Measurements from ENCODE around the gene MGAT1. TPM values are rescaled to one million over a fixed set of nuclear protein-coding genes. Genes with fewer than 3 reads are reported as not detected.

The MGAT1 gene
- total RNA-seq, 2 donors from 2014 or later: 96.2 to 98.8 TPM

DNA sequence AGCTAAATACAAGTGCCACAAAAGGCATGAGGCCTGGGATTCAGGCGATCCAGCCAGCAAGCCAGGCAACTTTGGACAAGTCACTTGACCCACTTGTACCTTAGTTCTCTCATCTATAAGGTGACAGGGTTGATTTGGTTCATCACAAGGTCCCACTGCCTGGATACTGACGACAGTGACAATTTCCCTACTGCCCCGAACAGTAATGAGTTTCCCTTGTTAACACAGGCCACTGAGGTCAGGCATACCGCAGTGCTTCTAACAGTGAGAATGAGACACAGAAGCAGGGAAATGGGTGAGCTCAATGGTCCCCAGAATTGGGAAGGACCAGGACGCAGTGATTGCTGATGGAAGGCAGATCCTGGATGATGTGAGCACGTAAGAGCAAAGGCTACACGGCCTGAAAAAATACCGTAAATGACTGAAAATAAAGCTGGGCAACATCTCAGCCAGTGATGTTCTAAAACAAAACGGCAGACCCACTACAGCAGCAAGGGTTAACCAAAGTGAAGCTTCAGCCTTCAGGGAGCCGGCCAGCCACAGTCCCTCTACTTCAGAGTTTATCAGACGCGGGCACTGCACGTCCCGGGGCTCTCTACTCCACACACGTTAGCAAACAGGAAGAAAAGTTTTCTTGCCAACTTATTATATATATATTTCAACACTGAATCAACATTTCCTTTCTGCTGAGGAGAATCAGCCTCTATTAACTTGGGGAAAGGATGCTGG, 846 bp downstream of the MGAT1 start:
- no peak for TF ChIP-seq POLR2A (IDR thresholded peaks at IDR 0.05)
- WGBS, 2 donors: 5 to 9% methylated on average over 15 of the region's 15 CpGs
- ATAC-seq (peak; percentile 28), DNase-seq (no peak)
- no peaks in the 10 kb centered on the region for H3K9me3 ChIP-seq
- peak overlapping the region; percentile 79 to 93 for H3K4me3 ChIP-seq
- no peaks in the 10 kb centered on the region for H3K27me3 ChIP-seq
- intact Hi-C loops (cut with DNase I): no loop called here
- H3K27ac ChIP-seq: peak overlapping the region; percentile 96 to 99 (median 98)
- peaks cover 80% of the 10 kb centered on the region for H3K4me1 ChIP-seq
- no peaks in the 10 kb centered on the region for H3K36me3 ChIP-seq (replicated peaks in 1 of 2; ENCODE audit: insufficient read depth in 1 of 2, low read depth in 2 of 2)

DNA sequence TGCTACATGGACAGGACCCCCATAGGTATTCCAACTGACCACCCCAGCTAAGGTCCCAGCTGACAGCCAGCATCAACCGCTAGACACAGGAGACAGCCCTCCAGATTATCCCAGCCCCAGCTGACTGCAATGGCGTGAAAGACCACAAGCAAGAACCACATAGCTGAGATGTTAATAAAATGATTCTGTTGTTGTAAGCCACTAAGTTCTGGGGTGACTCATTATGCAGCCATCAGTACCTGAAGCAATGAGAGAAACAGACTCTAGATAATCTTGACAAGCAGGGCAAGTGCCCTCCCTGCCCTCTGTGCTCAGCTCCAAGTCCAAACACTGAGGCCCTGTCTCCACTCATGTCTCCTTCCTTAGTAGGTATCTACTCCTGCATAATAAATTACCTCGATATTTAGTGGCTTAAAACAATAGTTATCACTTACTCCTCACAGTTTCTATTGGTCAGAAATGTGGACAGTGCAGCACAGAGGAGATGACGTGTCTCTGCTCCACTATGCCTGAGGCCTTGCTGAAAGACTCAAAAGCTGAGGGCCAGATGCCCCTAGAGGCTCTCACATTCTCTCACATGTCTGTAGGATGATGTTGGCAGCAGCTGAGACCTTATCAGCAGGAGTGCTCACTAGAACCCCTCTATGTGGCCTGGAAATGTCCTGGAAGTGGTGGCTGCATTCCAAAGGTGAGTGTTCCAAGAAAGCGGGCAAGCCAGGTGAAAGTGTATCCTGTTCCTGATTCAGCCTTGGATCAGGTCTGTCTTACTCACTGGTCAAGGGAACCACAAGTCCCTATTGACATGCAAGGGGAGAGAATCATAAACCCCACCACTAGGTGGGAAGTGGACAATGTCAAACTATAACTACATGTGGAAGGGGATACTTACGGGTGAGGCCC, 2.5 kb downstream of the MGAT1 start:
- no peaks in the 10 kb centered on the region for H3K36me3 ChIP-seq (replicated peaks in 1 of 2; ENCODE audit: insufficient read depth in 1 of 2, low read depth in 2 of 2)
- DNase-seq: no peak
- H3K27me3 ChIP-seq: no peaks in the 10 kb centered on the region
- no peak overlapping the region for H3K4me3 ChIP-seq
- peak overlapping the region in 3 of 4 donors; percentile 27 to 99 (median 99) for H3K27ac ChIP-seq
- WGBS, 2 donors: 47 to 48% methylated on average over 6 of the region's 6 CpGs
- ATAC-seq: no peak
- intact Hi-C loops (cut with DNase I): loop anchor here (10.0 kb wide), 1 partner anchor 355 kb away; no protein-coding TSS in a partner anchor
- H3K9me3 ChIP-seq: no peaks in the 10 kb centered on the region
- H3K4me1 ChIP-seq: peaks cover 83% of the 10 kb centered on the region
- TF ChIP-seq POLR2A (IDR thresholded peaks at IDR 0.05): peak in 1 of 3 donors; percentile 8
- TF ChIP-seq, protein P1, sequence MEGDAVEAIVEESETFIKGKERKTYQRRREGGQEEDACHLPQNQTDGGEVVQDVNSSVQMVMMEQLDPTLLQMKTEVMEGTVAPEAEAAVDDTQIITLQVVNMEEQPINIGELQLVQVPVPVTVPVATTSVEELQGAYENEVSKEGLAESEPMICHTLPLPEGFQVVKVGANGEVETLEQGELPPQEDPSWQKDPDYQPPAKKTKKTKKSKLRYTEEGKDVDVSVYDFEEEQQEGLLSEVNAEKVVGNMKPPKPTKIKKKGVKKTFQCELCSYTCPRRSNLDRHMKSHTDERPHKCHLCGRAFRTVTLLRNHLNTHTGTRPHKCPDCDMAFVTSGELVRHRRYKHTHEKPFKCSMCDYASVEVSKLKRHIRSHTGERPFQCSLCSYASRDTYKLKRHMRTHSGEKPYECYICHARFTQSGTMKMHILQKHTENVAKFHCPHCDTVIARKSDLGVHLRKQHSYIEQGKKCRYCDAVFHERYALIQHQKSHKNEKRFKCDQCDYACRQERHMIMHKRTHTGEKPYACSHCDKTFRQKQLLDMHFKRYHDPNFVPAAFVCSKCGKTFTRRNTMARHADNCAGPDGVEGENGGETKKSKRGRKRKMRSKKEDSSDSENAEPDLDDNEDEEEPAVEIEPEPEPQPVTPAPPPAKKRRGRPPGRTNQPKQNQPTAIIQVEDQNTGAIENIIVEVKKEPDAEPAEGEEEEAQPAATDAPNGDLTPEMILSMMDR (IDR thresholded peaks at IDR 0.05): peak in 2 of 7 experiments; percentile 11 to 13

DNA sequence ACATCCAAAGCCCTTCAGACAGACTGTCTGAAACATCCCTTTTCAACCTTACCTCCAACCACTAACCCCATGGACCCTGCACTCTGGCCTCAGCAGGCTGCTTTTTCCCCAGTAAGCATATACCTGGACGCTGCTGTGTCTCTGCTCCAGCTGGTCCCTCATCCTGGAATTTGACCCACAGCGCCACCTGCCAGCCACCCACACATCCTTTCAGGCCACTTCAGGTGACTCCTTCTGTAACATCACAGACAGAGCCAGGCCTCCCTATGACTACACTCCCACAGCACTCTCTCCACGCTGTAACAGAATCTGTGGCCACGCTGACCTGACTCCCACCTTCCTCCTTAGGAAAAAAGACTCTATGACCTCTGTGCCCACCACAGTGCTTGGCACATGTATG, 3.4 kb downstream of the MGAT1 start:
- TF ChIP-seq, protein P1 (IDR thresholded peaks at IDR 0.05): peak; percentile 27 to 70 (median 59)
- no peak for TF ChIP-seq POLR2A (IDR thresholded peaks at IDR 0.05)
- 29% methylated on average over 4 of the region's 4 CpGs for WGBS, 2 donors
- Histone ChIP-seq H3K4me3 (no peak overlapping the region), H3K4me1 (peaks cover 80% of the 10 kb centered on the region), H3K27ac (peak overlapping the region in 1 of 4 donors; percentile 99), H3K9me3 (no peaks in the 10 kb centered on the region), H3K27me3 (no peaks in the 10 kb centered on the region), H3K36me3 (replicated peaks in 1 of 2; ENCODE audit: insufficient read depth in 1 of 2, low read depth in 2 of 2) (no peaks in the 10 kb centered on the region)
- ATAC-seq: no peak
- intact Hi-C loops (cut with DNase I): loop anchor here (10.0 kb wide), 1 partner anchor 356 kb away; no protein-coding TSS in a partner anchor
- DNase-seq: peak; percentile 73 to 79 (median 78)

DNA sequence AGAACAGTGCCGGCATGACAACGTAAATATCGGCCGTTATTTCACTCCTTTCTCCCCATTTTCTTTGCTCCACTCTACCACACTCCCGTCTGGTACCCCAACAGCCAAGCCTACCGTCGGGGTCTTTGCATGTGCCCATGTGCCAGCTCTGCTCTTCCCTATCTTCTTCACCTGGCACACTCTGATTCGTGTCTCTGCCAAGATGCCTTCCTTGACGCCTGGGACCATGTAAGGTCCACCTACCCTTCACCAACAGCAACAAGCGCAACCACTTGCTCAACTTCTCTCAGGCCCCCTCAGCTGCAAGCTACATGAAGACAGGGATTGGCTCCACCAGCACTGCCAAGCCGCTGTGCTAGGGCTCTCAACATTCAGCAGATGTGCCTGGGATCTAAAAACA, 4.4 kb downstream of the MGAT1 start:
- Histone ChIP-seq H3K27me3 (no peaks in the 10 kb centered on the region), H3K36me3 (replicated peaks in 1 of 2; ENCODE audit: insufficient read depth in 1 of 2, low read depth in 2 of 2) (no peaks in the 10 kb centered on the region), H3K9me3 (no peaks in the 10 kb centered on the region), H3K4me1 (peaks cover 73% of the 10 kb centered on the region), H3K27ac (no peak overlapping the region), H3K4me3 (no peak overlapping the region)
- 57 to 58% methylated on average over 11 of the region's 11 CpGs for WGBS, 2 donors
- intact Hi-C loops (cut with DNase I): loop anchor here (10.0 kb wide), 1 partner anchor 357 kb away; no protein-coding TSS in a partner anchor
- no peak for TF ChIP-seq POLR2A (IDR thresholded peaks at IDR 0.05)
- TF ChIP-seq, protein P1 (IDR thresholded peaks at IDR 0.05): no peak
- no peak for DNase-seq
- ATAC-seq: no peak
